SH-SY5Y (cell line): ENCODE measurements around the gene TEX36.

Source experiments
- GATA2 ChIP-seq: IDR thresholded peaks from 2 replicates; pipeline ENCODE4 v1.6.1; 2011; ENCODE audit warnings: mild to moderate bottlenecking, low read depth, low read length
- GATA3 ChIP-seq: IDR thresholded peaks from 2 replicates; pipeline ENCODE4 v1.6.1; 2011; ENCODE audit warnings: low read depth, mild to moderate bottlenecking, low read length, moderate library complexity

The TEX36 gene

GRCh38 chr10:125661941-125662515 is 20.9 kb downstream of the TEX36 start:
- TF ChIP-seq GATA3: no peak
- no peak for TF ChIP-seq GATA2

GRCh38 chr10:125661431-125661940 is 21.5 kb downstream of the TEX36 start:
- no peak for TF ChIP-seq GATA3
- no peak for TF ChIP-seq GATA2

GRCh38 chr10:125659071-125659470 is 23.9 kb downstream of the TEX36 start:
- TF ChIP-seq GATA3 (no peak), GATA2 (no peak)

- TF ChIP-seq GATA3: no peak
- no peak for TF ChIP-seq GATA2
These were observed 26.4 kb downstream of the TEX36 start for GRCh38 chr10:125656523-125656922.

- TF ChIP-seq GATA2 (no peak), GATA3 (no peak)
These were observed 36.7 kb downstream of the TEX36 start for GRCh38 chr10:125646311-125646710.

GRCh38 chr10:125641398-125641797 is 41.6 kb downstream of the TEX36 start:
- TF ChIP-seq GATA2 (no peak), GATA3 (no peak)

GRCh38 chr10:125640653-125641052 is 42.3 kb downstream of the TEX36 start:
- TF ChIP-seq GATA2: no peak
- no peak for TF ChIP-seq GATA3

- no peak for TF ChIP-seq GATA3
- no peak for TF ChIP-seq GATA2
These were observed 43.1 kb downstream of the TEX36 start for GRCh38 chr10:125639846-125640245.

- TF ChIP-seq GATA2 (no peak), GATA3 (no peak)
These were observed 44.4 kb downstream of the TEX36 start for GRCh38 chr10:125638555-125638954.

GRCh38 chr10:125637496-125637895 is 45.5 kb downstream of the TEX36 start:
- TF ChIP-seq GATA3: no peak
- TF ChIP-seq GATA2: no peak

- no peak for TF ChIP-seq GATA2
- no peak for TF ChIP-seq GATA3
These were observed 48.4 kb downstream of the TEX36 start for GRCh38 chr10:125634606-125635005.

GRCh38 chr10:125633517-125633999 is 49.4 kb downstream of the TEX36 start:
- TF ChIP-seq GATA3 (no peak), GATA2 (no peak)

GRCh38 chr10:125631806-125632205 is 51.2 kb downstream of the TEX36 start:
- no peak for TF ChIP-seq GATA3
- TF ChIP-seq GATA2: no peak

GRCh38 chr10:125629758-125630376 is 53.1 kb downstream of the TEX36 start:
- TF ChIP-seq GATA2 (no peak), GATA3 (no peak)
